Fibroblast of pulmonary artery (primary cell): Measurements from ENCODE around the gene TMEM44.

Source experiments
- DNase-seq: peaks from one replicate; pipeline ENCODE4 v3.0.0-alpha.2; 2010; ENCODE audit warnings: low read depth
- H3K4me3 ChIP-seq: replicated peaks from 2 replicates; pipeline ENCODE4 v1.5.1; 2011; ENCODE audit warnings: low read depth, mild to moderate bottlenecking, control low read depth, low read length, moderate library complexity
- CTCF ChIP-seq: IDR thresholded peaks from 2 replicates; pipeline ENCODE4 v1.5.1; 2011; ENCODE audit warnings: mild to moderate bottlenecking, control low read depth, low read length, inconsistent platforms; ENCODE audit errors: missing control alignments

The TMEM44 gene

GRCh38 chr3:194584320-194584776 lies 48.9 kb downstream of the TMEM44 start:
- DNase-seq, result peak; percentile 35
- TF ChIP-seq CTCF, result no peak

GRCh38 chr3:194582196-194582905 lies 50.9 kb downstream of the TMEM44 start:
- no peak for TF ChIP-seq CTCF
- no peak overlapping the region for H3K4me3 ChIP-seq
- DNase-seq, result no peak

More at GRCh38 chr3:194584320-194584776, 48.9 kb downstream of the TMEM44 start:
- peak overlapping the region; percentile 63 for H3K4me3 ChIP-seq

GRCh38 chr3:194579091-194579606 lies 54.1 kb downstream of the TMEM44 start:
- DNase-seq, result peak; percentile 98

GRCh38 chr3:194577986-194578905 lies 55.0 kb downstream of the TMEM44 start:
- no peak overlapping the region for H3K4me3 ChIP-seq
- DNase-seq, result peak; percentile 93
- no peak for TF ChIP-seq CTCF

More at GRCh38 chr3:194579091-194579606, 54.1 kb downstream of the TMEM44 start:
- TF ChIP-seq CTCF, result no peak
- no peak overlapping the region for H3K4me3 ChIP-seq

- H3K4me3 ChIP-seq, result no peak overlapping the region
- peak; percentile 31 for TF ChIP-seq CTCF
- DNase-seq, result peak; percentile 99
Measured at GRCh38 chr3:194575484-194576210, 57.6 kb downstream of the TMEM44 start.
